ENCODE results near the gene LCE3E. TPM values are rescaled to one million over a fixed set of nuclear protein-coding genes. Genes with fewer than 3 reads are reported as not detected.
"Not testable (repeated sequence)": the region's sequence is repeated elsewhere in the genome, so short reads cannot be mapped to it uniquely, and the experiment has no call there.

LCE3E gene
- total RNA-seq, 1 donor from 2014 or later, result not detected

DNA sequence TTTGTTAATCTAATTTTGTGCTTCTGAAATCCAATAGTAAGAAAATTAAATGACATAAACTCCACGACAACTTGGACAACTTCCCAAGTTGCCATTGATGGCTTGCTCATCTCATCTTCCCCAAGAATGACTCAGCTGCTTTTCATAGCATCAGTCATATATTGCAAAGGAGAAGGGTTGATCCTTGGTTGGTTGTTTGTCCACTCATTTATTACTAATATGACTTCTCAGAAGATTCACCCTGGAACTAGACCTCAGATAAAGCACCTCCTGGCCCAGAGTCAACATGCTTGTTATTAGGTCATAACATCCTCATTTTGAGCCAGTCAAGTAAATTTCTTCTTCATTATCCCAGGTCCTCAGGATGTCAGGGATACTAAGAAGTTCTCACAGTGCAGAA lies 16.1 kb upstream of the LCE3E start:
- TF ChIP-seq, protein P1, sequence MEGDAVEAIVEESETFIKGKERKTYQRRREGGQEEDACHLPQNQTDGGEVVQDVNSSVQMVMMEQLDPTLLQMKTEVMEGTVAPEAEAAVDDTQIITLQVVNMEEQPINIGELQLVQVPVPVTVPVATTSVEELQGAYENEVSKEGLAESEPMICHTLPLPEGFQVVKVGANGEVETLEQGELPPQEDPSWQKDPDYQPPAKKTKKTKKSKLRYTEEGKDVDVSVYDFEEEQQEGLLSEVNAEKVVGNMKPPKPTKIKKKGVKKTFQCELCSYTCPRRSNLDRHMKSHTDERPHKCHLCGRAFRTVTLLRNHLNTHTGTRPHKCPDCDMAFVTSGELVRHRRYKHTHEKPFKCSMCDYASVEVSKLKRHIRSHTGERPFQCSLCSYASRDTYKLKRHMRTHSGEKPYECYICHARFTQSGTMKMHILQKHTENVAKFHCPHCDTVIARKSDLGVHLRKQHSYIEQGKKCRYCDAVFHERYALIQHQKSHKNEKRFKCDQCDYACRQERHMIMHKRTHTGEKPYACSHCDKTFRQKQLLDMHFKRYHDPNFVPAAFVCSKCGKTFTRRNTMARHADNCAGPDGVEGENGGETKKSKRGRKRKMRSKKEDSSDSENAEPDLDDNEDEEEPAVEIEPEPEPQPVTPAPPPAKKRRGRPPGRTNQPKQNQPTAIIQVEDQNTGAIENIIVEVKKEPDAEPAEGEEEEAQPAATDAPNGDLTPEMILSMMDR (IDR thresholded peaks at IDR 0.05; ENCODE audit: unreplicated experiment), result no peak
- Mint-ChIP-seq H3K9me3 (ENCODE audit: unreplicated experiment) (no peaks in the 10 kb centered on the region), H3K27ac (ENCODE audit: unreplicated experiment) (no peak overlapping the region), H3K27me3 (ENCODE audit: unreplicated experiment) (no peaks in the 10 kb centered on the region), H3K4me3 (ENCODE audit: unreplicated experiment) (no peak overlapping the region), H3K4me1 (ENCODE audit: unreplicated experiment) (peaks cover 3% of the 10 kb centered on the region), H3K36me3 (ENCODE audit: low read depth, unreplicated experiment) (no peaks in the 10 kb centered on the region)
- no peak for DNase-seq (ENCODE audit: low spot score)

- no peak for DNase-seq (ENCODE audit: low spot score)
- Mint-ChIP-seq H3K27me3 (ENCODE audit: unreplicated experiment) (no peaks in the 10 kb centered on the region), H3K27ac (ENCODE audit: unreplicated experiment) (no peak within 1 kb of the TSS), H3K9me3 (ENCODE audit: unreplicated experiment) (no peaks in the 10 kb centered on the region), H3K36me3 (ENCODE audit: low read depth, unreplicated experiment) (no peaks in the 10 kb centered on the region), H3K4me1 (ENCODE audit: unreplicated experiment) (peaks cover 3% of the 10 kb centered on the region), H3K4me3 (ENCODE audit: unreplicated experiment) (no peak within 1 kb of the TSS)
- TF ChIP-seq, protein P1 (IDR thresholded peaks at IDR 0.05; ENCODE audit: unreplicated experiment), result no peak
Measured at GRCh38 chr1:152580433-152580832, 13.9 kb upstream of the LCE3E start, which contains the start of gene LCE3D. LCE3D (minus strand) TSS chr1:152580516; CDS start chr1:152579936, 580 bp downstream.

DNA sequence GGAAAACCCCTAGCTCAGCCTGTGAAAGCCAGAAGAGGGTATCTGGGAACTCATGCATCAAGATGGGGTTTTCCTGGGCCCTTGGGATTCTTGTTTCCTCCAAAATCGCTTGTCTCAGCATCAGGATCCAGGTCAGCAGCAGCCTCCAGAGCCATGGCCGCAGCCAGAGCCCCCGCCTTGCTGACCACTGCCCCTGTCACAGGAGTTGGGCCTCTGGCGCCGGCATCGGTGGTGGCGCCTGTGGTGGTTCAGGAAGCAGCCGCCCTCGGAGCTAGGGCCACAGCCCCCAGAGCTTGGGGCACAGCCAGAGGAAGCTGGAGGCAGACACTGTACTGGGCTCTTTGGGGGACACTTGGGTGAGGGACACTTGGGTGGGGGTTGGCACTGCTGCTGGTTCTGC lies 12.9 kb upstream of the LCE3E start:
- H3K27ac Mint-ChIP-seq (ENCODE audit: unreplicated experiment); DNase-seq (ENCODE audit: low spot score); H3K36me3 Mint-ChIP-seq (ENCODE audit: low read depth, unreplicated experiment); H3K4me1 Mint-ChIP-seq (ENCODE audit: unreplicated experiment); H3K4me3 Mint-ChIP-seq (ENCODE audit: unreplicated experiment); H3K27me3 Mint-ChIP-seq (ENCODE audit: unreplicated experiment); H3K9me3 Mint-ChIP-seq (ENCODE audit: unreplicated experiment): not testable (repeated sequence)

DNA sequence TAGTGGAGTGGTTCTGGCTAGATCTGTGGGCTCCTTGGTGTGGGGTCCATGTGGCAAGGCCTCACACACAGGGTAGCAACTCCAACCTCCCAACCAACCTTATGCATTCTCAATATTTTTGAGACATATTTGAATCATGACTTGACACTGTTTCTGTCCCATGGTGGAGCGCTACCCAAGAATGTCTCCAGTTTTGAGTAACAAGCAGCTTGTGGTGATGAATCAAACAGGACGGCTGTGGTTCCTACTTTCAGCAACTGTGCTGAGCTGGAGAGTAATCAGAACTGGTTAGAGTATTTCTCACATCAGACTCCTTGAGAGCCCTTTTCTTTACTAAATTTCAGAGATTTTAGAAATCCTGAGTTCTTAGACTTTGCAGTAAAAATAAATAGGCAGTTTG lies 10.6 kb upstream of the LCE3E start:
- Mint-ChIP-seq H3K4me1 (ENCODE audit: unreplicated experiment) (peaks cover 3% of the 10 kb centered on the region), H3K27me3 (ENCODE audit: unreplicated experiment) (peaks cover 3% of the 10 kb centered on the region), H3K4me3 (ENCODE audit: unreplicated experiment) (no peak overlapping the region), H3K27ac (ENCODE audit: unreplicated experiment) (no peak overlapping the region), H3K36me3 (ENCODE audit: low read depth, unreplicated experiment) (no peaks in the 10 kb centered on the region), H3K9me3 (ENCODE audit: unreplicated experiment) (no peaks in the 10 kb centered on the region)
- TF ChIP-seq, protein P1 (IDR thresholded peaks at IDR 0.05; ENCODE audit: unreplicated experiment), result no peak
- no peak for DNase-seq (ENCODE audit: low spot score)

GRCh38 chr1:152565535-152566215 lies 905 bp downstream of the LCE3E start:
- Mint-ChIP-seq H3K36me3 (ENCODE audit: low read depth, unreplicated experiment) (no peaks in the 10 kb centered on the region), H3K27ac (ENCODE audit: unreplicated experiment) (no peak overlapping the region), H3K9me3 (ENCODE audit: unreplicated experiment) (no peaks in the 10 kb centered on the region), H3K4me3 (ENCODE audit: unreplicated experiment) (no peak overlapping the region), H3K27me3 (ENCODE audit: unreplicated experiment) (no peaks in the 10 kb centered on the region), H3K4me1 (ENCODE audit: unreplicated experiment) (no peaks in the 10 kb centered on the region)
- no peak for DNase-seq (ENCODE audit: low spot score)
- TF ChIP-seq, protein P1 (IDR thresholded peaks at IDR 0.05; ENCODE audit: unreplicated experiment), result no peak
